Mononuclear cell (primary cell): Measurements from ENCODE around the gene TMEM97. TPM values are rescaled to one million over a fixed set of nuclear protein-coding genes. Genes with fewer than 3 reads are reported as not detected.

Source experiments
- H3K27me3 ChIP-seq: 2 replicates; pipeline ENCODE4 v1.6.0; 2011; ENCODE audit warnings: low read length, control low read depth; ENCODE audit not compliant: insufficient read depth
- H3K4me1 ChIP-seq: 2 replicates; pipeline ENCODE4 v1.5.1; 2011; ENCODE audit warnings: mild to moderate bottlenecking, low read length, control low read depth; ENCODE audit not compliant: insufficient read depth
- H3K4me3 ChIP-seq: 2 replicates; pipeline ENCODE4 v1.5.1; 2011; ENCODE audit warnings: mild to moderate bottlenecking, low read length, moderate library complexity
- H3K9me3 ChIP-seq: 2 replicates; pipeline ENCODE4 v1.5.1; 2011; ENCODE audit warnings: low read depth, mild to moderate bottlenecking, control low read depth, low read length
- total RNA-seq: library from RNA; depleted of rRNA; stranded (reverse); fragments of >200 nt; gene quantifications from one replicate; pipeline ENCODE4 v1.2.3, GENCODE V29; 2012

The TMEM97 gene
- total RNA-seq, 1 donor: 4.0 TPM

GRCh38 chr17:28372945-28373274 lies 53.9 kb downstream of the TMEM97 start:
- peaks cover 22% of the 10 kb centered on the region for H3K4me1 ChIP-seq
- H3K27me3 ChIP-seq: peaks cover 12% of the 10 kb centered on the region
- H3K9me3 ChIP-seq: no peaks in the 10 kb centered on the region
- H3K4me3 ChIP-seq: no peak overlapping the region

Other genes starting within 250 kb of the TMEM97 start
- 33.9 TPM for gene IFT20, start 16.3 kb downstream of the TMEM97 start, total RNA-seq
- gene TNFAIP1, start 16.6 kb downstream of the TMEM97 start, total RNA-seq: 5.0 TPM
- 26.6 TPM for gene POLDIP2, start 38.3 kb downstream of the TMEM97 start, total RNA-seq
- not detected for gene SEBOX, start 46.0 kb downstream of the TMEM97 start, total RNA-seq
- gene VTN, start 51.1 kb downstream of the TMEM97 start, total RNA-seq: not detected
- 8.8 TPM for gene SARM1, start 52.5 kb downstream of the TMEM97 start, total RNA-seq
- 0.42 TPM for gene SLC46A1, start 87.0 kb downstream of the TMEM97 start, total RNA-seq
- gene SLC13A2, start 154.4 kb downstream of the TMEM97 start, total RNA-seq: not detected
- not detected for gene FOXN1, start 187.1 kb downstream of the TMEM97 start, total RNA-seq
- 52.3 TPM for gene UNC119, start 233.4 kb downstream of the TMEM97 start, total RNA-seq